ENCODE measurements around the gene DBP. TPM values are rescaled to one million over a fixed set of nuclear protein-coding genes. Genes with fewer than 3 reads are reported as not detected.

The DBP gene
- 15.2 TPM for polyA plus RNA-seq (2012; ENCODE audit: insufficient read length, low read depth)

GRCh38 chr19:48636859-48637448 lies at the start of gene DBP:
Gene DBP (minus strand): TSS chr19:48637379. CDS start chr19:48636994, 385 bp downstream.
- TF ChIP-seq SIN3A (IDR thresholded peaks at IDR 0.05; ENCODE audit: borderline replicate concordance, insufficient read depth, low read length) = no peak
- no peak for TF ChIP-seq REST (IDR thresholded peaks at IDR 0.05; ENCODE audit: insufficient read depth in 1 of 2, low read depth in 2 of 2, low read length in 2 of 2)
- no peak; the same call in 1 of the 2 replicates for TF ChIP-seq POLR2AphosphoS5 (IDR thresholded peaks at IDR 0.05; ENCODE audit: low read depth, low read length)
- TF ChIP-seq TAF1 (IDR thresholded peaks at IDR 0.05; ENCODE audit: borderline replicate concordance, insufficient read depth, low read length) = no peak
- no peak for TF ChIP-seq FOXP2 (optimal IDR thresholded peaks at IDR 0.05; ENCODE audit: borderline replicate concordance, extremely low read depth, extremely low read length, insufficient read depth)

- TF ChIP-seq TAF1 (IDR thresholded peaks at IDR 0.05; ENCODE audit: borderline replicate concordance, insufficient read depth, low read length) (no peak), SIN3A (IDR thresholded peaks at IDR 0.05; ENCODE audit: borderline replicate concordance, insufficient read depth, low read length) (no peak), POLR2AphosphoS5 (IDR thresholded peaks at IDR 0.05; ENCODE audit: low read depth, low read length) (no peak), FOXP2 (optimal IDR thresholded peaks at IDR 0.05; ENCODE audit: borderline replicate concordance, extremely low read depth, extremely low read length, insufficient read depth) (no peak), REST (IDR thresholded peaks at IDR 0.05; ENCODE audit: insufficient read depth in 1 of 2, low read depth in 2 of 2, low read length in 2 of 2) (no peak)
These were observed 48.9 kb upstream of the DBP start for GRCh38 chr19:48686088-48686487.

- TF ChIP-seq TAF1 (IDR thresholded peaks at IDR 0.05; ENCODE audit: borderline replicate concordance, insufficient read depth, low read length) = no peak
- TF ChIP-seq SIN3A (IDR thresholded peaks at IDR 0.05; ENCODE audit: borderline replicate concordance, insufficient read depth, low read length) = no peak
- TF ChIP-seq REST (IDR thresholded peaks at IDR 0.05; ENCODE audit: insufficient read depth in 1 of 2, low read depth in 2 of 2, low read length in 2 of 2) = no peak
- no peak for TF ChIP-seq FOXP2 (optimal IDR thresholded peaks at IDR 0.05; ENCODE audit: borderline replicate concordance, extremely low read depth, extremely low read length, insufficient read depth)
- TF ChIP-seq POLR2AphosphoS5 (IDR thresholded peaks at IDR 0.05; ENCODE audit: low read depth, low read length) = no peak
These were observed 48.4 kb upstream of the DBP start for GRCh38 chr19:48685583-48685982.

- TF ChIP-seq FOXP2 (optimal IDR thresholded peaks at IDR 0.05; ENCODE audit: borderline replicate concordance, extremely low read depth, extremely low read length, insufficient read depth) = no peak
These were observed 46.2 kb upstream of the DBP start for GRCh38 chr19:48683349-48683748.

- TF ChIP-seq REST (IDR thresholded peaks at IDR 0.05; ENCODE audit: insufficient read depth in 1 of 2, low read depth in 2 of 2, low read length in 2 of 2) = no peak
- TF ChIP-seq TAF1 (IDR thresholded peaks at IDR 0.05; ENCODE audit: borderline replicate concordance, insufficient read depth, low read length) = no peak
- no peak for TF ChIP-seq POLR2AphosphoS5 (IDR thresholded peaks at IDR 0.05; ENCODE audit: low read depth, low read length)
- TF ChIP-seq FOXP2 (optimal IDR thresholded peaks at IDR 0.05; ENCODE audit: borderline replicate concordance, extremely low read depth, extremely low read length, insufficient read depth) = no peak
- TF ChIP-seq SIN3A (IDR thresholded peaks at IDR 0.05; ENCODE audit: borderline replicate concordance, insufficient read depth, low read length) = no peak
These were observed 43.9 kb upstream of the DBP start for GRCh38 chr19:48681127-48681470.
